Osteocyte (in vitro differentiated cells): ENCODE results near the gene IVNS1ABP. TPM values are rescaled to one million over a fixed set of nuclear protein-coding genes. Genes with fewer than 3 reads are reported as not detected.
A peak's percentile ranks its signal among the peaks of the same experiment; 100 is the strongest.

Experiments
- DNase-seq: peaks from one replicate; pipeline ENCODE4 v3.0.0; 2021; ENCODE audit warnings: mixed read lengths; ENCODE audit not compliant: unreplicated experiment; ENCODE audit errors: extremely low spot score
- H3K27ac Mint-ChIP-seq: one replicate; pipeline ENCODE4 v1.8.0; 2021; ENCODE audit warnings: mild to moderate bottlenecking, mixed read lengths; ENCODE audit not compliant: unreplicated experiment
- H3K27me3 Mint-ChIP-seq: one replicate; pipeline ENCODE4 v1.8.0; 2021; ENCODE audit warnings: mixed read lengths; ENCODE audit not compliant: unreplicated experiment
- H3K36me3 Mint-ChIP-seq: one replicate; pipeline ENCODE4 v1.8.0; 2021; ENCODE audit warnings: mixed read lengths; ENCODE audit not compliant: unreplicated experiment
- H3K4me1 Mint-ChIP-seq: one replicate; pipeline ENCODE4 v1.8.0; 2021; ENCODE audit warnings: mixed read lengths; ENCODE audit not compliant: unreplicated experiment
- H3K4me3 Mint-ChIP-seq: one replicate; pipeline ENCODE4 v1.8.0; 2021; ENCODE audit warnings: mild to moderate bottlenecking, moderate library complexity, mixed read lengths; ENCODE audit not compliant: unreplicated experiment
- H3K9me3 Mint-ChIP-seq: one replicate; pipeline ENCODE4 v1.8.0; 2021; ENCODE audit warnings: mixed read lengths; ENCODE audit not compliant: unreplicated experiment
- CTCF ChIP-seq: fragments of 200-600 bp; sonication (generic); IDR thresholded peaks from 2 replicates; pipeline ENCODE4 v1.5.0; 2021; ENCODE audit warnings: antibody characterized with exemption, mild to moderate bottlenecking, moderate library complexity
- total RNA-seq: library from RNA; stranded (reverse); gene quantifications from 2 replicates; pipeline ENCODE4 v1.2.1, GENCODE V29; 2021

The IVNS1ABP gene
- total RNA-seq, 1 donor from 2014 or later = 130 TPM

GRCh38 chr1:185319139-185319475 is 2.1 kb upstream of the IVNS1ABP start:
- Mint-ChIP-seq H3K27ac (peak overlapping the region; percentile 76), H3K4me1 (peaks cover 31% of the 10 kb centered on the region), H3K27me3 (no peaks in the 10 kb centered on the region), H3K4me3 (no peak overlapping the region), H3K9me3 (no peaks in the 10 kb centered on the region), H3K36me3 (peaks cover 1% of the 10 kb centered on the region)
- no peak for DNase-seq
- TF ChIP-seq CTCF = no peak

GRCh38 chr1:185318431-185319138 is 1.5 kb upstream of the IVNS1ABP start:
- H3K36me3 Mint-ChIP-seq = peaks cover 1% of the 10 kb centered on the region
- peak overlapping the region; percentile 95 for H3K4me3 Mint-ChIP-seq
- H3K27ac Mint-ChIP-seq = peak overlapping the region; percentile 97
- no peak for TF ChIP-seq CTCF
- H3K27me3 Mint-ChIP-seq = no peaks in the 10 kb centered on the region
- DNase-seq = no peak
- peaks cover 36% of the 10 kb centered on the region for H3K4me1 Mint-ChIP-seq
- no peaks in the 10 kb centered on the region for H3K9me3 Mint-ChIP-seq

- Mint-ChIP-seq H3K9me3 (no peaks in the 10 kb centered on the region), H3K27me3 (no peaks in the 10 kb centered on the region), H3K4me3 (peak overlapping the region; percentile 95), H3K4me1 (peaks cover 43% of the 10 kb centered on the region), H3K36me3 (peaks cover 1% of the 10 kb centered on the region), H3K27ac (peak overlapping the region; percentile 97)
- TF ChIP-seq CTCF = no peak
- DNase-seq = no peak
These were observed 855 bp upstream of the IVNS1ABP start for GRCh38 chr1:185317886-185318310.

- peak overlapping the region; percentile 95 for H3K4me3 Mint-ChIP-seq
- H3K4me1 Mint-ChIP-seq = peaks cover 57% of the 10 kb centered on the region
These were observed 645 bp downstream of the IVNS1ABP start for GRCh38 chr1:185316163-185317033.

More at GRCh38 chr1:185316163-185317033, 645 bp downstream of the IVNS1ABP start:
- Mint-ChIP-seq H3K27ac (peak overlapping the region; percentile 97), H3K27me3 (no peaks in the 10 kb centered on the region), H3K36me3 (peaks cover 1% of the 10 kb centered on the region), H3K9me3 (no peaks in the 10 kb centered on the region)
- peak; percentile 48 for TF ChIP-seq CTCF
- DNase-seq = peak; percentile 96
